ENCODE results near the gene WASF2. TPM values are rescaled to one million over a fixed set of nuclear protein-coding genes. Genes with fewer than 3 reads are reported as not detected.

WASF2 gene
- total and polyA plus RNA-seq, 2 of the 13 experiments (the other 11 are each of a cell fraction or from before 2014, with no cell fraction given), result 10.4 to 27.7 TPM

- TF ChIP-seq SOX6 (IDR thresholded peaks at IDR 0.05), result no peak
- TF ChIP-seq SOX6 (CRISPR knock-in tag; IDR thresholded peaks at IDR 0.05), result no peak
- TF ChIP-seq ATAD3A (CRISPR knock-in tag; IDR thresholded peaks at IDR 0.05), result no peak
- no peak for TF ChIP-seq FOXM1 (CRISPR knock-in tag; IDR thresholded peaks at IDR 0.05)
- peak; percentile 35; the same call in 1 of the 2 replicates for TF ChIP-seq HNF1B (CRISPR knock-in tag; IDR thresholded peaks at IDR 0.05)
- peak; percentile 30; the same call in 1 of the 2 replicates for TF ChIP-seq ZNF292 (CRISPR knock-in tag; IDR thresholded peaks at IDR 0.05; ENCODE audit: borderline replicate concordance, low read depth)
- no peak for TF ChIP-seq FOXK2 (IDR thresholded peaks at IDR 0.05)
- peak; percentile 4; the same call in 1 of the 2 replicates for TF ChIP-seq FOSL2 (CRISPR knock-in tag; IDR thresholded peaks at IDR 0.05)
- 0 out of 2 replicates have a peak, but pooled peaks have one; percentile 26 for TF ChIP-seq ZNF329 (CRISPR knock-in tag; IDR thresholded peaks at IDR 0.05; ENCODE audit: low read depth)
- TF ChIP-seq JDP2 (CRISPR knock-in tag; IDR thresholded peaks at IDR 0.05; ENCODE audit: borderline replicate concordance), result no peak
- no peak for TF ChIP-seq MED8 (CRISPR knock-in tag; IDR thresholded peaks at IDR 0.05; ENCODE audit: insufficient replicate concordance)
- no peak for TF ChIP-seq ZC3H13 (CRISPR knock-in tag; IDR thresholded peaks at IDR 0.05)
- peak; percentile 84; the same call in 1 of the 2 replicates for TF ChIP-seq ZNF138 (CRISPR knock-in tag; IDR thresholded peaks at IDR 0.05; ENCODE audit: low read depth)
- TF ChIP-seq FOXO4 (CRISPR knock-in tag; conservative IDR thresholded peaks at IDR 0.05), result no peak
- peak; percentile 28; the same call in 1 of the 2 replicates for TF ChIP-seq NFKB2 (CRISPR knock-in tag; IDR thresholded peaks at IDR 0.05; ENCODE audit: borderline replicate concordance)
- no peak for TF ChIP-seq NR1H2 (CRISPR knock-in tag; IDR thresholded peaks at IDR 0.05; ENCODE audit: borderline replicate concordance, low read depth)
- 0 out of 2 replicates have a peak, but pooled peaks have one; percentile 71 for TF ChIP-seq PAX8 (CRISPR knock-in tag; IDR thresholded peaks at IDR 0.05; ENCODE audit: borderline replicate concordance)
- no peak for TF ChIP-seq ZNF142 (CRISPR knock-in tag; IDR thresholded peaks at IDR 0.05)
- TF ChIP-seq NCOA1 (CRISPR knock-in tag; IDR thresholded peaks at IDR 0.05), result no peak
- TF ChIP-seq SP4 (CRISPR knock-in tag; IDR thresholded peaks at IDR 0.05), result 0 out of 2 replicates have a peak, but pooled peaks have one; percentile 25
- no peak for TF ChIP-seq ELF1 (CRISPR knock-in tag; IDR thresholded peaks at IDR 0.05)
- no peak for TF ChIP-seq ATF7-NPFF (CRISPR knock-in tag; IDR thresholded peaks at IDR 0.05; ENCODE audit: low read depth)
- TF ChIP-seq ZNF768 (CRISPR knock-in tag; IDR thresholded peaks at IDR 0.05), result no peak
Observed at GRCh38 chr1:27527223-27527889, 37.4 kb upstream of the WASF2 start (continued).
